MM.1S (cell line): ENCODE results near the gene C14orf132.

Experiments
- EZH2 ChIP-seq: fragments of 300-600 bp; sonication (generic); optimal IDR thresholded peaks from 2 replicates; pipeline ENCODE3; 2017; ENCODE audit warnings: low read depth, mild to moderate bottlenecking, antibody characterized with exemption, low read length, mixed read lengths
- EZH2phosphoT487 ChIP-seq: fragments of 300-600 bp; sonication (generic); IDR thresholded peaks from 2 replicates; pipeline ENCODE4 v1.6.1; 2018; ENCODE audit warnings: antibody characterized with exemption, low read length
- TF ChIP-seq, protein P1 (sequence below): fragments of 300-600 bp; sonication (generic); IDR thresholded peaks from 2 replicates; pipeline ENCODE4 v1.5.1; 2016; ENCODE audit warnings: antibody characterized with exemption, low read length, mixed read lengths

DNA sequence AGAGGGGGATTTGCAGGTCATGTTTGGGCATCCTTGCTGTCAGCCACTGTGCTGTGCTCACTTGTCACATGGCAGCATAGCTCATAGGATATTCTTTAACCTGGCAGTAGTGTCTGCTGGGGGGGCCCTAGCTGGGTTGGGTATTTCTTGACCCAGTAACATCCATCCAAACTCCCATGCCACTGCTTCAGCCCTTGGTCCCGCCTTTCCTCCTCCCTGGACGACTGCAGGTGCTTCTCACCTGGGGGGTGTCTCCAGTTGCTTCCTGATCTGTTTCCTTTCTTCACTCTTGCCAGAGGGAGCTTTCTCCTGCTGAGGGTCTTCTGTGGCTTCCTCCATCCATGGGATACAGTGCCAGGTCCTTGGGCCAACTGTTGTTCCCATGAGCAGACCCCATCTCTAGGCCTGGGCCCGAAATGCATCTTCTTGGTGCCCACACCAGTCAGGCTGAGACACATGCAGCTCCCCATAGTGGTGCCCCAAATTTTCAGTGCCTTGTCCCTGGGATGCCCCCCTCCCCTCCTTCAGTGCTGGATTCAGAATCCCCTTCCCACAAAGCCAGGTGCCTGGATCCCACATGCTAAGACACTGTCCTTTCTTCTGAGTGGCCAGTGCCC lies 20.5 kb downstream of the C14orf132 start:
- TF ChIP-seq, protein P1, sequence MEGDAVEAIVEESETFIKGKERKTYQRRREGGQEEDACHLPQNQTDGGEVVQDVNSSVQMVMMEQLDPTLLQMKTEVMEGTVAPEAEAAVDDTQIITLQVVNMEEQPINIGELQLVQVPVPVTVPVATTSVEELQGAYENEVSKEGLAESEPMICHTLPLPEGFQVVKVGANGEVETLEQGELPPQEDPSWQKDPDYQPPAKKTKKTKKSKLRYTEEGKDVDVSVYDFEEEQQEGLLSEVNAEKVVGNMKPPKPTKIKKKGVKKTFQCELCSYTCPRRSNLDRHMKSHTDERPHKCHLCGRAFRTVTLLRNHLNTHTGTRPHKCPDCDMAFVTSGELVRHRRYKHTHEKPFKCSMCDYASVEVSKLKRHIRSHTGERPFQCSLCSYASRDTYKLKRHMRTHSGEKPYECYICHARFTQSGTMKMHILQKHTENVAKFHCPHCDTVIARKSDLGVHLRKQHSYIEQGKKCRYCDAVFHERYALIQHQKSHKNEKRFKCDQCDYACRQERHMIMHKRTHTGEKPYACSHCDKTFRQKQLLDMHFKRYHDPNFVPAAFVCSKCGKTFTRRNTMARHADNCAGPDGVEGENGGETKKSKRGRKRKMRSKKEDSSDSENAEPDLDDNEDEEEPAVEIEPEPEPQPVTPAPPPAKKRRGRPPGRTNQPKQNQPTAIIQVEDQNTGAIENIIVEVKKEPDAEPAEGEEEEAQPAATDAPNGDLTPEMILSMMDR: no peak
- TF ChIP-seq EZH2 (no peak), EZH2phosphoT487 (no peak)
